ENCODE data around the gene EVA1B.
A peak's percentile ranks its signal among the peaks of the same experiment; 100 is the strongest.

EVA1B gene

GRCh38 chr1:36307601-36308330, 15.7 kb downstream of the EVA1B start:
- DNase-seq: no peak

GRCh38 chr1:36306902-36307456, 16.5 kb downstream of the EVA1B start:
- peak; percentile 81 for DNase-seq

- DNase-seq: no peak
Observed at GRCh38 chr1:36306210-36306901, 17.1 kb downstream of the EVA1B start, which contains the start of gene SH3D21. Gene SH3D21 (plus strand): TSS chr1:36306368. CDS start chr1:36306421, 53 bp downstream.

- DNase-seq: no peak
Observed at GRCh38 chr1:36305915-36306209, 17.6 kb downstream of the EVA1B start.

- no peak for DNase-seq
Observed at GRCh38 chr1:36304970-36305914, 18.2 kb downstream of the EVA1B start.

- DNase-seq: no peak
Observed at GRCh38 chr1:36304521-36304920, 18.9 kb downstream of the EVA1B start.

GRCh38 chr1:36303650-36304360, 19.6 kb downstream of the EVA1B start:
- no peak for DNase-seq

- DNase-seq: no peak
Observed at GRCh38 chr1:36303244-36303643, 20.2 kb downstream of the EVA1B start.

GRCh38 chr1:36301220-36301619, 22.2 kb downstream of the EVA1B start:
- DNase-seq: no peak

- DNase-seq: no peak
Observed at GRCh38 chr1:36300526-36300925, 22.9 kb downstream of the EVA1B start.

- no peak for DNase-seq
Observed at GRCh38 chr1:36298640-36299039, 24.8 kb downstream of the EVA1B start.

- DNase-seq: no peak
Observed at GRCh38 chr1:36297062-36297461, 26.4 kb downstream of the EVA1B start.

- no peak for DNase-seq
Observed at GRCh38 chr1:36295390-36295789, 28.1 kb downstream of the EVA1B start.

GRCh38 chr1:36287595-36287994, 35.9 kb downstream of the EVA1B start:
- no peak for DNase-seq

GRCh38 chr1:36286802-36287201, 36.6 kb downstream of the EVA1B start:
- DNase-seq: no peak

- DNase-seq: peak; percentile 53
Observed at GRCh38 chr1:36285443-36286101, 37.9 kb downstream of the EVA1B start.

- DNase-seq: no peak
Observed at GRCh38 chr1:36284517-36284916, 38.9 kb downstream of the EVA1B start.

GRCh38 chr1:36284061-36284460, 39.4 kb downstream of the EVA1B start:
- DNase-seq: no peak

- DNase-seq: no peak
Observed at GRCh38 chr1:36279789-36280296, 43.6 kb downstream of the EVA1B start.

- no peak for DNase-seq
Observed at GRCh38 chr1:36279110-36279788, 44.2 kb downstream of the EVA1B start.

GRCh38 chr1:36276688-36277087, 46.8 kb downstream of the EVA1B start:
- DNase-seq: no peak
